Activated CD4-positive, alpha-beta T cell treated with anti-CD3 and anti-CD28 coated beads, Interleukin-2, amount 50 U/mL, for 1 hour (primary cell): ENCODE results near the gene ARHGEF37.
"Not testable (repeated sequence)": the region's sequence is repeated elsewhere in the genome, so short reads cannot be mapped to it uniquely, and the experiment has no call there.

Experiments
- DNase-seq: peaks from one replicate; pipeline ENCODE4 v3.0.0-alpha.2; 2020

ARHGEF37 gene

DNA sequence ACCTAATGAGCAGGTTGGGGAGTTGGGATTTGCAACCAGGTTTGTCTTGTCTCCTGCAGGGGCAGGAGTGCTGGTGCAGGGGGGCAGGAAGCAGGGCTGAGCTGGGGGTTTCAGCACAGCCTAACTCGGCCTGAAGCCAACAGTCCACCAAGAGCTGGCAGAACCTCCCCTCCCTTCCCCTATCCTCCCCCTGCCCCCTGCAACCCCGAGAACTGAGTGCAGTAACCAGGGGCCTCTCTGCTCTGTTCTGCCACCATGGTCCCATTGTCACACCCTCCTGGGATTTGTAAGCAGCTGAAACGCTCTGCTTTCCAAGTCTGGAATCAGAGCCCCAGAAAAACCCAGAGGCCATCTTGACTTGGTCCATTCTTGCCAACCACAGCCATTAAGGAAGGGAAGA lies 72.9 kb downstream of the ARHGEF37 start:
- DNase-seq: no peak

DNA sequence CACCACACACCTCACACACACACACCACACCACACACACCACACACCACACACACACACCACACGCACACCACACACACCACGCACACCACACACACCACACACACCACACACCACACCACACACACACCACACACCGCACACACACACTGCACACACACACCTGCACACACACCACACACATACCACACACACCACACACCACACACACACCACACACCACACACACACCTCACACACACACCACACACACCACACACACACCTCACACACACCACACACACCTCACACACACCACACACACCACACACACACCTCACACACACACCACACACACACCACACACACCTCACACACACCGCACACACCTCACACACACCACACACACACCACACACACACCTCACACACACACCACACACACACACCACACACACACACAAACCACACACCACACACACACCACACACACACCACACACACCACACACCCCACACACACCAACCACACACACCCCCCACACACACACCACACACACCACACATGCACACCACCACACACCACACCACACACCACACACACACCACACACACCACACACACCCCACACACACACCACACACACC lies 73.7 kb downstream of the ARHGEF37 start:
- no peak for DNase-seq

DNA sequence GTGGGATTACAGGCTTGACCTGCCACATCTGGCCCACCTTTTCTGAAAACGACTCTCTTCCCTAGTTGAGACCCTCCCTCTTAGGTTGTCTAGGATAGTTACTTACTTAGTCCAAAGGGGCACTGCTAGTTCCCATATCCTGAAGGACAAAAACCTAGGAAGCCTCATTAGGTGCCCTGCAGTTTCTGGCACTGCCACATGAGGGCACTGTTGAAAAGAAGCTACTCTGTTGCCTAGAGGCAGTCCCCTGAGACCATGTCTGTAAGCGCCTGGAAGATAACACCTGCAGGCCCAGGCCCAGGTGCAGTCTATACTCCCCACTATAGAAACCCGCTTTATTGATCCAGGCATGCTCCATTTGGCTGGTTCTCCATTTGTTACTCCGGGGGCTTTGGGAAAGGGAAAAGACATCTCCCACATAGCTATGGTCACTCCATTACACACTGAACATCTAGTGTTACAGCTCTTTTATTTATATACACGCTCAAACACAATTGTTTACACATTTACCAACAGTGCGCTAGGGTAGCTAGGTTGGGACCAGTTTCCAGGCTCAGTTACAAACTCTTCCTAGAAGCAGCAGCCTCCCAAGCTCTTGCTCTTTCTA lies 75.4 kb downstream of the ARHGEF37 start:
- DNase-seq: peak; percentile 9

- DNase-seq: no peak
Measured at GRCh38 chr5:149657324-149657723, 76.0 kb downstream of the ARHGEF37 start.

- no peak for DNase-seq
Measured at GRCh38 chr5:149658299-149658698, 77.0 kb downstream of the ARHGEF37 start.

GRCh38 chr5:149664083-149664482 lies 82.8 kb downstream of the ARHGEF37 start:
- no peak for DNase-seq

- DNase-seq: no peak
Measured at GRCh38 chr5:149664666-149665415, 83.5 kb downstream of the ARHGEF37 start.

- DNase-seq: no peak
Measured at GRCh38 chr5:149665416-149666175, 84.3 kb downstream of the ARHGEF37 start.

- no peak for DNase-seq
Measured at GRCh38 chr5:149666212-149666852, 85.0 kb downstream of the ARHGEF37 start.

DNA sequence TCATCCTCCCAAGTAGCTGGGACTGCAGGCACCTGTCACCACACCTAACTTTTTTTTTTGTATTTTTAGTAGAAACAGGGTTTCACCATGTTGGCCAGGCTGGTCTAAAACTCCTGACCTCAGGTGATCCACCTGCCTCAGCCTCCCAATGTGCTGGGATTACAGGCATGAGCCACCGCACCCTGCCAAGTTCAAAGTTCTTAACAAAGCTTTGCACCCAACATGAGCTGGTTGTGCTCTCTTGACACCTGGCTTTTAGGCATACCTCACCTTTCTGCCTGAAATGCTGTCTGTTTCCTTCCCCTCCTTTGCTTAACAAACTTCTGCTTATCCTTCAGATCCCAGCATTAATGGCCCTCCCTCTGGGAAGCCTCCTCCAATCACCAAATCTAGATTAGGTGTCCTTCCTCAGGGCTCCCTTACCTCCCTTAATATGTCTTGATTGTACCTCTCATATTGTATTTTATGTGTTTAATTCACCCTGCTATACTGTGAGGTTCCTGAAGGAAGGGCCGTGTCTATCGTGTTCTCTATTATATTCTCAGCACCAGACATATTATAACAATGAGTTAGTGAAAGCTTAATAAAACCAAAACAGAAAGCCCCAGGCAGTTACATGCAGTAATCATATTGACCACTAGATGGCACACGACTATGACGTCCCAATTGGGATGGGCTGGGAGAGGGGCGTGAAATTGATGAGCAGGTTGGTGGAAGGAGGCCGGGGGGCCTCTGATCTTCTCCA lies 86.0 kb downstream of the ARHGEF37 start:
- peak; percentile 7 for DNase-seq

DNA sequence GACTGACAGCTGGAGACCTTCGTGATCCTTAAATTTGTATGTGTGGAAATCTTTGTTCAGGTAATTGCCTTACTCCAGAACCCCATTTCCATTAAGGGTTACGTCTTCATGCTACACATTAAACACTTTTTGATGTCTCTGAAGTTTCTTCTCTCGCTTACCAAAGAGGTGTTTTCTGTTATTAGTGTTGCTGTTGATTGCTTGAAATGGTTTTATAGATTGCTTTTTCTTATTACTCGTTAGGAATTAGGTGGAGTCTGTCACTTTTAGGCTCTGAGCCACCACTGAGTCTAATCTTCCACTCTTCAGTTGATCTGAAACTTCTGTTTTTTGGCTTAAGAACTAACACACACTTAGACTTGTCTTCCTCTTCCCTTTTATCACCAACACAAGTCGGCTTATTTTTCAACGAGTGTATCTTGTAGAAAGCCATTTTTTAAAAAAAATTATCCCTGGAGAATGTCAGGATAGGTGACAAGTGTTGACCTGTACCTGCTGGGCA lies 86.6 kb downstream of the ARHGEF37 start:
- no peak for DNase-seq

GRCh38 chr5:149669273-149669672 lies 88.0 kb downstream of the ARHGEF37 start:
- not testable (repeated sequence) for DNase-seq

DNA sequence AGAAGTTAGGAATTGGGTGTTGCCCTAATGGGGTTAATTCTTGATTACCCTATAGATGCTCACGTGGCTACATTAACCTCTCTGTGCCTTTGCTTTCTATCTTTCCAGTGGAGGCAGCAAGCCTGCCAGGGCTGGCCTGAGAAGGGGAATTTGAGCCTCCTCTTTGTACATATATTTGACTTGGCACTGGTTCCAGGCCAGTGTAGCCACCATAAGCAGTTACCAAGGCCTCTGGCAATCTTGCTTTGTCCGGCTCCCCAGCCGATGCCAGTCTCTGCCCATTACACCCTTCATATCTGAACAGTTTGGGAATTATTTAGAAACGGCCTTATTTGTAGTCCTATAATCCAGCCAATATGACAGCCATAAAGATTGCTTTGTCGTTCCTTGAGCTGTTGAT lies 90.2 kb downstream of the ARHGEF37 start:
- no peak for DNase-seq

DNA sequence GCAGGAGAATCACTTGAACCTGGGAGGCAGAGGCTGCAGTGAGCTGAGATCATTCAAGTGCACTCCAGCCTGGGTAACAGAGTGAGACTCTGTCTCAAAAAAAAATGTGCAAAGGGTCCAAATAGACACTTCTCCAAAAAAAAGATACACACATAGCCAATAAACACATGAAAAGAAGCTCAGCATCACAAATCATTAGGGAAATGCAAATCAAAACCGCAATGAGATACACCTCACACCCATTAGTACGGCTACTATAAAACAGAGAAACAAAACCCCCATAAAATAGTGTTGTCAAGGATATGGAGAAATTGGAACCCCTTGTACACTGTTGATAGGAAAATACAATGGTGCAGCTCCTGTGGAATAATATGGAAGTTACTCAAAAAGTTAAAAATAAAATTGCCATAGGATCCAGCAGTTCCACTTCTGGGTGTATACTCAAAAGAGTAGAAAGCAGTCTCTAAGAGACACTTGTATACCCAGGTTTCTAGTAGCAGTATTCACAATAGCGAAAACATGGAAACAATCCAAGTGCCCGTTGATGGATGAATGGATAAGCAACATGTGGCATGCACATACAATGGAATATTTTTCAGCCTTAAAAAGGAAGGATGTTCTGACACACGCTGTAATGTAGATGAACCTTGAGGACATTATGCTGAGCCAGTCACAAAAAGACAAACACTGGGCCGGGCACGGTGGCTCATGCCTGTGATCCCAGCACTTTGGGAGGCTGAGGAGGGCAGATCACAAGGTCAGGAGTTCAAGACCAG lies 91.6 kb downstream of the ARHGEF37 start:
- no peak for DNase-seq

DNA sequence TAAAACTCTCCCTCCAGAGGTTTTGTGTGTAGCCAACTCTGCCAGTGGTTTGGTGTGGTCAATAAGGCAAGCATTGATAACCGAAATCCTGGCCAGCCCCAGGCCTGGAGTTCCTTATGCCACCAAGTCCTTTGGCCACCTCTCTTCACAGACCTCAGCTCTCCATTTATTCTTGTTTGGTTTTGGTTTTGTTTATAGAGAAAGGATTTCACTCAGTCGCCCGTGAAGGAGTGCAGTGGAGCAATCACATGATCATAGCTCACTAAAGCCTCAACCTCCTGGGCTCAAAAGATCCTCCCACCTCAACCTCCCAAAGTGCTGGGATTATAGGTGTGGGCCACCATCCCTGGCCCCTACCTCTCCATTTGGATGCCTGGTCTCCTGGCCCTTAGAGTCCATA lies 93.4 kb downstream of the ARHGEF37 start:
- DNase-seq: no peak

DNA sequence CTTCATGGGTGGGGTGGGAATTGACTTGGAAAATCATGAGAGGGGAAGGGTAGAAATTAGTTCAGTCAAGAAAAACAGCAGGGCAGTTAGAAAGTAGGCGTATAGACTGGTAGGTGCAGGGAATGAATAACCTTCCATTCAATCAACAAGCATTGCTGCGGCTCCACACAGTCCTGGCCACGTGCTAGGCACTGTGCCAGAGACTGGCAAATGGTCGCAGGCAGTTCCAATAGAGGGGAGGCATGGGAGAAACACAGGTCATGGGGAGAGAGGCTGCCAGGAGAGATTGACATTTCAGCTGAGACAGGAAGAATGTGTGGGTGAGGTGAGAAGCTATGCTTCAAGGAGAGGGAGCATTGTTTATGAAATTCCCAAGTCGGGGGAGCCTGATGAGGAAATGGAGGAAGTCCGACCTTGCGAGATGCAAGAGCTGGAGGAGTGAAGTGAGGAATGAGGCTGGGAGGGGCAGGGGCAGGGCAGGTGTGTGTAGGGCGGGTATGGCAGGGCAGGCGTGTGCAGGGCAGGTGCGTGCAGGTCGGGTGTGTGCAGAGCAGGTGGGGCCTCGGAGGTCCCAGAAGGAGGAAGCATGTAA lies 94.4 kb downstream of the ARHGEF37 start:
- no peak for DNase-seq

DNA sequence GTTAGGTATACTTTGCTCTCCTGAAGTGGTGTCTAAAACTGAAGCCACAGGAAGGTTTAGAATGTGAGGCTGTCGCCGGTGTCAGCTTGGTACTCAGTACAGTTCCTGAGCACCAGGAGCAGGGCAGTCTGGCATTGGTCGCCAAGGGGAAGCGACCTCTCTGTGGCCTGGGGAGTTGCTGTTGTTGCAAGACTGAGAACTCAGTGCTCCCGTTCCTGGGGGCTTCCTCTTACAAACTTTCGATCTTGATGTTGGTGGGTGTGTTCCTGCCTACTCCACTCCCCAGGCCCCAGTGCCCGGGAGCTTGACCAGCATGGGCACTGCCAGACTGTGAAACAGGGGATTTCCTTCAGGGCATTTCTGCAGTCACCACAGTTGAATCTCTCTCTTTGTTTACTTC lies 96.4 kb downstream of the ARHGEF37 start:
- DNase-seq: no peak

DNA sequence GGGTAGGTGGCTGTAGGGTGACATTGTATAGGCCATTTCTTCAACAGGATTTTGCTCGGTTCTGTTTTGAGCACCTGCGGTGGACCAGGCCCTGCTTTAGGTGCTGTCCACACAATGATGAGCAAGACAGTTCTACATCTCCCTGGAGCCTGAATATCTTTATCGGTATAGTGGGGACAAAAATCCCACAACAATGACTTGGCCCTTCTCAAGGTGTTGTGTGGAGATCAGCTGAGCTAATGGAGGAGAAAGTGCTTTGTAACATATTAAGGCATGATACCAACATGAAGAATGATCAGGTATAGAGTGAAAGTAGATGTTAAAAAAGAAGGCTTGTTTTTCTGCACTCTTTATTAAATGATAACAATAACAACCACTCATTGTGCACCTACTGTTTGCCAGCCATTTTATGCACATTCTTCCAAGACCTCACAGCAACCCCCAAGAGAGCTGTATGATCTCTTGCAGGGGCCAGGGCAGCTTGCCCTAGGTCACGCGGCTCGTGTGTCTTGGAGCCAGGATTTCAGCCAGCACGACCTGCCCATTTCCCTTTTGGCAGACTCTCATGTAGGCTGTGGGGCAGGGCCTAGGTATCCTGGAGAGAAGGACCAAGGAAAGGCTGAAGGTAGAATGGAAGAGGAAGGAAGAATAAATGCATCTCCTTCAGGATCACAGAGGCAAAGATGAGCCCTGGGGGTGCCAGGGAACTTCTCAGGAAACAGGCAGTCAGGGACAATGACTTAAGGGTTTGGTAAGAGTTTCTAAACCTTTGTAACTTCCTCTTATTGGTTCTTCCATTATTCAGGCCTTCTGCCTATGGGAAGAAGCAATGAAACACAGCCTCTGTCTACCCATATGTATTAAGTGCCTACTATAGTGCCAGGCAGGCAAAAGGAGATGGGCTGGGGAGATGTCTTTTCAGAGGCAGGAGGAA lies 98.8 kb downstream of the ARHGEF37 start:
- DNase-seq: no peak

GRCh38 chr5:149680810-149681221 lies 99.5 kb downstream of the ARHGEF37 start:
- DNase-seq: no peak

- no peak for DNase-seq
Measured at GRCh38 chr5:149681252-149681651, 100.0 kb downstream of the ARHGEF37 start.
